GM12874 (cell line): ENCODE results near the gene ERP29.

ENCODE experiments used
- CTCF ChIP-seq: IDR thresholded peaks from 2 replicates; pipeline ENCODE4 v1.5.1; 2011; ENCODE audit warnings: low read depth, mild to moderate bottlenecking, control low read depth, low read length, moderate library complexity; ENCODE audit not compliant: insufficient read depth

ERP29 gene

GRCh38 chr12:111980598-111980997 lies 32.6 kb upstream of the ERP29 start:
- no peak for TF ChIP-seq CTCF

- TF ChIP-seq CTCF: no peak
Observed at GRCh38 chr12:111981987-111982386, 31.2 kb upstream of the ERP29 start.

GRCh38 chr12:111984820-111985219 lies 28.4 kb upstream of the ERP29 start:
- TF ChIP-seq CTCF: no peak

GRCh38 chr12:111991535-111991934 lies 21.7 kb upstream of the ERP29 start:
- no peak for TF ChIP-seq CTCF

GRCh38 chr12:111991946-111992345 lies 21.3 kb upstream of the ERP29 start:
- no peak for TF ChIP-seq CTCF

- TF ChIP-seq CTCF: no peak
Observed at GRCh38 chr12:111992464-111992863, 20.8 kb upstream of the ERP29 start.

GRCh38 chr12:111993292-111994150 lies 19.7 kb upstream of the ERP29 start:
- no peak for TF ChIP-seq CTCF
